ENCODE measurements around the gene SCYGR3. TPM values are rescaled to one million over a fixed set of nuclear protein-coding genes. Genes with fewer than 3 reads are reported as not detected.

Gene SCYGR3
- total and polyA plus RNA-seq, 2 donors (not counting 3 experiments of a cell fraction or from before 2014, with no cell fraction given) = not detected

- ChIA-PET POLR2A (no interaction called here), CTCF (interaction anchor here (0.8 to 1.0 kb wide), 3 partner anchors 10 to 248 kb away, joined by 3 read pairs; partner anchors contain the start of gene TM4SF20)
- Histone ChIP-seq H3K9ac (replicated peaks; ENCODE audit: extremely low read depth, insufficient read depth, low read length) (no peak overlapping the region), H3K9me3 (replicated peaks; ENCODE audit: control insufficient read depth, insufficient read depth, low read length) (no peaks in the 10 kb centered on the region), H4K20me1 (replicated peaks; ENCODE audit: control insufficient read depth, extremely low read depth, insufficient read depth, low read length) (no peaks in the 10 kb centered on the region), H2AFZ (ENCODE audit: low read depth, low read length) (no peak overlapping the region), H3K36me3 (ENCODE audit: control insufficient read depth in 2 of 2, extremely low read depth in 1 of 2, insufficient read depth in 2 of 2, low read length in 2 of 2) (no peaks in the 10 kb centered on the region), H3K4me2 (ENCODE audit: insufficient read depth, low read length) (no peak overlapping the region), H3K9me1 (replicated peaks; ENCODE audit: control insufficient read depth, extremely low read depth, insufficient read depth, low read length) (no peaks in the 10 kb centered on the region), H3K79me2 (ENCODE audit: control insufficient read depth, insufficient read depth, low read length) (no peaks in the 10 kb centered on the region), H3K4me3 (replicated peaks in 1 of 3; ENCODE audit: insufficient read depth in 1 of 3, low read depth in 1 of 3, low read length in 3 of 3) (no peak overlapping the region), H3K4me1 (ENCODE audit: control insufficient read depth, extremely low read depth, insufficient read depth, low read length) (no peaks in the 10 kb centered on the region), H3K27me3 (ENCODE audit: control insufficient read depth in 2 of 2, insufficient read depth in 2 of 2, low read length in 2 of 2) (peaks cover 2 to 3% of the 10 kb centered on the region in 2 experiments), H3K27ac (ENCODE audit: insufficient read depth, low read depth, low read length) (no peak overlapping the region)
- BruUV-seq (replicated peaks) = no TSS peak
- TF ChIP-seq EZH2 (IDR thresholded peaks at IDR 0.05; ENCODE audit: borderline replicate concordance, low read depth, low read length, severe bottlenecking) (no peak), POLR2A (IDR thresholded peaks at IDR 0.05; ENCODE audit: low read depth, low read length) (no peak), FOS (IDR thresholded peaks at IDR 0.05; ENCODE audit: borderline replicate concordance, insufficient read depth, low read length) (no peak), MYC (IDR thresholded peaks at IDR 0.05; ENCODE audit: low read depth, low read length) (no peak), JUN (IDR thresholded peaks at IDR 0.05; ENCODE audit: borderline replicate concordance, insufficient read depth, insufficient read length, low read depth) (no peak), GATA2 (IDR thresholded peaks at IDR 0.05; ENCODE audit: insufficient read depth, insufficient read length, low read depth, low read length) (no peak), POLR2AphosphoS5 (IDR thresholded peaks at IDR 0.05; ENCODE audit: insufficient read depth, low read depth, low read length) (no peak), MAX (IDR thresholded peaks at IDR 0.05; ENCODE audit: insufficient read depth, insufficient read length) (no peak), CTCF (IDR thresholded peaks at IDR 0.05; ENCODE audit: extremely low read depth in 1 of 2, insufficient read depth in 1 of 2, low read depth in 1 of 2, low read length in 2 of 2) (no peak)
- intact Hi-C loops (cut with micrococcal nuclease) (no loop called here), dilution Hi-C loops (cut with MboI; ENCODE audit: extremely low pct_ligation_motif_present, low sequenced_read_pairs) (no loop called here)
- FAIRE-seq (peak; percentile 35), DNase-seq (ENCODE audit: low read depth, low spot score) (no peak)
Measured at GRCh38 chr2:227627769-227628168, 13.1 kb upstream of the SCYGR3 start.

All from endothelial cell of umbilical vein (primary cell).